Measurements from ENCODE around the gene PITX2. TPM values are rescaled to one million over a fixed set of nuclear protein-coding genes. Genes with fewer than 3 reads are reported as not detected.
A peak's percentile ranks its signal among the peaks of the same experiment; 100 is the strongest.

The PITX2 gene
- total RNA-seq, 1 donor from 2014 or later = 13.8 TPM

DNA sequence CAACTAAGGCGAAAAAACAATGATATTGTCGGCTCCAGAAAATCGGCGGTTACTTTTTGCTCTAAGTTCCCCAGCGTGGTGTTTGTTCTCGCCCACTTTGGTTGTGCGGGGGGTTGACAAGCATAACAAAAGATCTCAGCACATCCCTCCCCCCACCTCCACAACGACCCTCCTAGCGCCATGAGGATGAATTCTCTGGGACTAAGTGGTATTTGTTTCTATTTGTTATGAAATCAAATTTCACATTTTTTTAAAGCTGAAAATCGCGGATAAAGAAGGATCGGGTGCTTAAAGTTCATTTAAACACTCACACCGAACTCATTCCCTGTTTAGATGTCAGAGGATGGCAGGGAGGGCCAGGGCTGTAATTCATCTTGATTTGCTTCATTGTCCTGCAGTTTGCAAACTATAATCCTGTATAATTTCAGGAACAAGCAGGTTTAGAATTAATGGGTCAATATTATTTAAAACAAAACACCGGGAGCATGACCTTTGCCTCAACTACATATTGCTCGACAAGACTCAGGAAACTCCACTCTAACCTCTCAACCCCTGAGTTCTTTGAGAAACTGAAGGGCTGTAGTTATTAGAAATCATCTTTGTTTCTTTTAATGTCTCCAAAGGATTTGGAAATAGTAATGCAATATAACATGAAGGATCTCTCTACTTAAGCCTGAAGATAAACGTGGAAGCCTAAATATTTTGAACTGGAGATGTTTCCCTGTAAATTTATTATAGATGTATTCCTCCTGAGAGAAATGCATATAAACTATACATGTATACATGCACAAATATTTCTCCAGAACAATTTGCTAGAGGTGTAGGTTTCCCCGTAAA is 6.4 kb downstream of the PITX2 start:
- peaks cover 96% of the 10 kb centered on the region for H3K27me3 Mint-ChIP-seq
- H3K4me3 Mint-ChIP-seq = peak overlapping the region; percentile 76
- peaks cover 11% of the 10 kb centered on the region for H3K36me3 Mint-ChIP-seq
- no peak for DNase-seq (ENCODE audit: extremely low spot score, unreplicated experiment)
- peak overlapping the region; percentile 58 for H3K27ac Mint-ChIP-seq
- peaks cover 39% of the 10 kb centered on the region for H3K4me1 Mint-ChIP-seq (ENCODE audit: unreplicated experiment)
- TF ChIP-seq, protein P1, sequence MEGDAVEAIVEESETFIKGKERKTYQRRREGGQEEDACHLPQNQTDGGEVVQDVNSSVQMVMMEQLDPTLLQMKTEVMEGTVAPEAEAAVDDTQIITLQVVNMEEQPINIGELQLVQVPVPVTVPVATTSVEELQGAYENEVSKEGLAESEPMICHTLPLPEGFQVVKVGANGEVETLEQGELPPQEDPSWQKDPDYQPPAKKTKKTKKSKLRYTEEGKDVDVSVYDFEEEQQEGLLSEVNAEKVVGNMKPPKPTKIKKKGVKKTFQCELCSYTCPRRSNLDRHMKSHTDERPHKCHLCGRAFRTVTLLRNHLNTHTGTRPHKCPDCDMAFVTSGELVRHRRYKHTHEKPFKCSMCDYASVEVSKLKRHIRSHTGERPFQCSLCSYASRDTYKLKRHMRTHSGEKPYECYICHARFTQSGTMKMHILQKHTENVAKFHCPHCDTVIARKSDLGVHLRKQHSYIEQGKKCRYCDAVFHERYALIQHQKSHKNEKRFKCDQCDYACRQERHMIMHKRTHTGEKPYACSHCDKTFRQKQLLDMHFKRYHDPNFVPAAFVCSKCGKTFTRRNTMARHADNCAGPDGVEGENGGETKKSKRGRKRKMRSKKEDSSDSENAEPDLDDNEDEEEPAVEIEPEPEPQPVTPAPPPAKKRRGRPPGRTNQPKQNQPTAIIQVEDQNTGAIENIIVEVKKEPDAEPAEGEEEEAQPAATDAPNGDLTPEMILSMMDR (conservative IDR thresholded peaks at IDR 0.05) = no peak
- H3K9me3 Mint-ChIP-seq = no peaks in the 10 kb centered on the region

DNA sequence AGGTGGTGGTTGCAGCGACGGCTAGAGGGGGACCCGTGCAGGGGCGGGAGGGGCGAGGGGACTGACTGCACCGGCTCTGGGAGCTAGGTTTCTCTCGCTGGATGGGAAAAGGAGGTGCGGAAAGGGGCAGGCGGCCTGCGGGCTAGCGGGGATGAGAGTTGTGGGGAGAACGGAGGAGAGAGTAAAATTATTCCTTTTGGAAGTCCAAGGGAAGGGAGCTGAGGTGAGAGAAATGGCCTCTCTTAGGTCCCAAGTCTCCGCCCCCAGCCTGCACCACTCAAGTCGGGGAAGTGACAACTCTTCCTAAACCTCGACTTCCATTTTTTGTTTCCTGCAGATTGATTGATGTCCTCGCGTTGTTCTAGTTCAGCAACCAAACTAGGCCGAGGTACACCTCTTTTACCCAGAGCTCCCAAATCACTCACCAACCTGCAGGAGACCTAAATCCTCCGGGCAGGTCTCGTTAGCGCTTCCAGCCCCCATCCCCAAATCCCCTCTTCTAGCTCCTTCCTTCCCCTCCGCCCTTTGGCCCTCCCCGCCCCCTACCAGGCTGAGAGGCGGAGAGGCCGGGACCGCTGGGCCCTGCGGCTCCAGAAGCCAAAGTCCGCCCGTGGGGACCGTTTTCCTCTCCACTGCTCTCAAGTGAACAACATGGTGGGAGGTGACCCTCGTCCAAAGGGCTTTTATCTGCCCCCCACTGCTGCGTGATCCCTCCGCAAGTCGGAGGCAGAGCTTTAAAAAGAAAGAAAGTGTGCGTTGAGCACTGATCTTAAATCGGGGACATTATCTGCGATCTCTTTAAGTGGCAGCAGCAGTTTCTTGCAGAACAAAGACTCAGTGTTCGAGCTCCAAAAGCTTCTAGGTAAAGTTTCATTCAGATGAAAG is 7.3 kb downstream of the PITX2 start:
- Mint-ChIP-seq H3K4me3 (peak overlapping the region; percentile 76), H3K9me3 (no peaks in the 10 kb centered on the region), H3K36me3 (peaks cover 11% of the 10 kb centered on the region), H3K4me1 (ENCODE audit: unreplicated experiment) (peaks cover 33% of the 10 kb centered on the region), H3K27me3 (peaks cover 92% of the 10 kb centered on the region), H3K27ac (peak overlapping the region; percentile 58)
- no peak for DNase-seq (ENCODE audit: extremely low spot score, unreplicated experiment)
- TF ChIP-seq, protein P1 (conservative IDR thresholded peaks at IDR 0.05) = no peak

DNA sequence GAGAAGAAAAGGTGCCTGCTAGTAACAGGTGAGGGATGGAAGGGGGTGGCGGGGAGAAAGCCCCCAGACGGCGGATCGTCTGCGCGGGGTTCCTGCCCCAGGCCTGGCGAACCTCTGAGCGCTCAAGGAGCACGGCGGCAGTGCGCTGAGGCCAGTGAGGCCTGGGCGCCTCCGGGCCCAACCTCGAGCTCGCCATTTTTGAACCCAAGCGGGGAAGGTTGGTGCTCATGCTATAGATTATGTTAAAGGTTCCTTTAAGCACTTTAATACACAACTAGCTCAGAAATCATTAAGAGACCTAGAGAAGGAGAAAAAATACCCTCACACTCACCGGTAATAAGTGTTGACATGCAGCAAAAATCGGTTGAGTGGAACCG is 7.9 kb downstream of the PITX2 start:
- Mint-ChIP-seq H3K4me1 (ENCODE audit: unreplicated experiment) (peaks cover 28% of the 10 kb centered on the region), H3K4me3 (peak overlapping the region; percentile 76), H3K9me3 (no peaks in the 10 kb centered on the region), H3K27me3 (peaks cover 90% of the 10 kb centered on the region), H3K27ac (no peak overlapping the region), H3K36me3 (peaks cover 11% of the 10 kb centered on the region)
- TF ChIP-seq, protein P1 (conservative IDR thresholded peaks at IDR 0.05) = no peak
- DNase-seq (ENCODE audit: extremely low spot score, unreplicated experiment) = no peak

DNA sequence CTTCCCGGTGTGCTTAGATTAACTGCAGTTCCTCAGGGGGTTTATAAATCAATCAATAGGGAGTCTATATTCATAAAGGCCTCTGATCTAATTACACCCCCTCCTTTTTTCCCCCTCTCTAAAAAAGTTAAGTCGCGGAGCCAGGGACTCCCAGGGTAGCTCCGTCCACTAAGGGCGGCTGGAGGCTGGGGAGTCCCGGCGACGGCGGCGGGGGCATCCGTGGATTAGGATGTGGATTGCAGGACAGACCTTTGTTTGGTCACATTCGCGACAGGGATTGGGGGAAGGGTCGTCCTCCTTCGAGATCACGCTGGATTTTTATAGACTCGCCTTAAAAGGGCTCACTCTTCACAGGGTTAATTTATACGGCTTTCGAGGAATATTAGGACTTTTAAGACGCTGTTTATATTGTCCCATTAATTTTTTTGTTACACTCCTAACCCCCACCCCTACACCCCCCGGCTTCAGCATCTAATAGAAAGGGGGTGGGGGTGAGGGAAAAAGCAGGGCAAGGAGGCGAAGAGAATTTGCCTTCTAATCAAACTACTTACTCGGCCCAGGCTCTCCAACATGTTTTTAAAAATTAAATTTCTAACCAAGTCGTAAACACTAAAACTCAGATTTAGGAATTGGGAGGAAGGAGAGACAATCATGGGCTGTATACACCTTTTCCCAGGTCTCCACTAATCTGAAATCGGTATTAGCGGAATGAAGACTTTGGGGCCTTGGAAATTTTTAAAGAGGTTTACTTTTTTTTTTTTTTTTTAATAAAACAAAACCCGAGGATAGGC is 8.5 kb downstream of the PITX2 start:
- DNase-seq (ENCODE audit: extremely low spot score, unreplicated experiment) = no peak
- peaks cover 5% of the 10 kb centered on the region for H3K36me3 Mint-ChIP-seq
- peaks cover 90% of the 10 kb centered on the region for H3K27me3 Mint-ChIP-seq
- TF ChIP-seq, protein P1 (conservative IDR thresholded peaks at IDR 0.05) = no peak
- H3K9me3 Mint-ChIP-seq = no peaks in the 10 kb centered on the region
- H3K4me1 Mint-ChIP-seq (ENCODE audit: unreplicated experiment) = peaks cover 22% of the 10 kb centered on the region
- no peak overlapping the region for H3K27ac Mint-ChIP-seq
- no peak overlapping the region for H3K4me3 Mint-ChIP-seq

DNA sequence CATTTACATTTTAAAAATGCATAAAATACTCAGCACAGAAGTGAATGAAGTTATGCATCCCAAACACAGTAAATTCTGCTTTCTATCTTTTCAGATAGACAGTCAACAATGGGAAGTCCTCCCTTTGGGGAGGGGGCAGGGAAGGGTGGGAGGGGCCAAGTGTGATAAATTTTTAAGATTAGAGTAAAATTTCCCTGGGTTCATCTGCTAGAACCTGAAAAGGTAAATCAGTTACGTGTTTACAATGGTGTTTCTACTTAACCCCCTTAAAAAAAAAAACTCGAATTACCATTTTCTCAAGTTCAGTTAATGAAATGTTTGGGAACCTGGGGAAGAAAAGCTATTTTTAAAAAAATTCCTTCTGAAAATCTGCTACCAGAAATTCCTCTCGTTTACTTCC is 9.1 kb downstream of the PITX2 start:
- Mint-ChIP-seq H3K36me3 (peaks cover 5% of the 10 kb centered on the region), H3K9me3 (no peaks in the 10 kb centered on the region), H3K27me3 (peaks cover 90% of the 10 kb centered on the region), H3K27ac (no peak overlapping the region), H3K4me3 (no peak overlapping the region), H3K4me1 (ENCODE audit: unreplicated experiment) (peaks cover 22% of the 10 kb centered on the region)
- DNase-seq (ENCODE audit: extremely low spot score, unreplicated experiment) = no peak
- TF ChIP-seq, protein P1 (conservative IDR thresholded peaks at IDR 0.05) = no peak

Data from type B pancreatic cell (in vitro differentiated cells).